Measurements from ENCODE around the gene EFNA5. TPM values are rescaled to one million over a fixed set of nuclear protein-coding genes. Genes with fewer than 3 reads are reported as not detected.

Gene EFNA5
- total RNA-seq, 3 donors from 2014 or later (not counting 1 experiment from before 2014, with no cell fraction given), result 2.2 to 8.1 (median 4.3) TPM

DNA sequence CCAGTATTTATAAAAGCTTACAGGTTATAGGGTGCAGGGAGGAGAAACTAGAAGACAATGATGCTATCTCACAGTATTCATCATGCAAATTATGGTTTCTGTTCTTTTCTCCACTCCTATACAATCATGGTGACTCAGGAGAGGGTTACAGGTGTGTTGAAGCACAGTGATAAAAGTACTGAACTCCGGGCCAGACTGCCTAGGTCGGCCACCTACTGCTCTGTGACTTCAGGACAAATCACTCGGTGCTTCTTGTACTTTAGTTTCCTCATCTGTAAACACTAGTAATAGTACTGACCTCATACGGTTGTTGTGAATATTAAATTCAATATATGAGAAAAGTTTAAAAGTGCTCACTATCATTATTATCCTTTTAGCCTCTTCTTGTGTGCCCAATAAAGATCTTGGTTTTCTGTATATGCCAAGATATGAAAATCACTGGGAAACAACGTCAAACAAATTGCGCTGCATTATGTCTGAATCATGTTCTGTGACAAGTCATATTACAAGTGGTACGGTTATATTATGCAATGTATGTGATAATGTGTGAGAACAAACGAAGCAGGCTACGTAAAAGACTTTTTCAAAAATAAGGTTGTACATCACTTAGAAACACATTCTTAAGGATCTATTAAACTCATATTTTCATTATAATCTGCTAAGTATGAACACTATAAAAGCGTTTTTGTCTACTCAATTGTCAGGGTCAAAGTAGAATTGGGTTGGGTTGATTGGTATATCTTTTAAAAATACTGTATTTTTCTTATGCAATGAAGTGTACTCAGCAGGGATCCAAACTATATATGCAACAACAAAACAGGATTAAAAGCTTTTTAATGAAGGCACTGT lies 153.3 kb downstream of the EFNA5 start:
- H3K4me1 ChIP-seq (ENCODE audit: control insufficient read depth, insufficient read depth, low read length), result peaks cover 6% of the 10 kb centered on the region
- DNase-seq (no peak), ATAC-seq (no peak)
- H3K36me3 ChIP-seq (ENCODE audit: control insufficient read depth, insufficient read depth, low read length), result no peaks in the 10 kb centered on the region
- H3K27me3 ChIP-seq (ENCODE audit: control insufficient read depth, insufficient read depth, low read length), result no peaks in the 10 kb centered on the region
- intact Hi-C loops (cut with micrococcal nuclease), result no loop called here
- Mint-ChIP-seq H3K9me3 (no peaks in the 10 kb centered on the region), H3K27ac (no peak overlapping the region), H3K36me3 (no peaks in the 10 kb centered on the region), H3K4me3 (no peak overlapping the region), H3K27me3 (ENCODE audit: low read depth in 2 of 2) (no peaks in the 10 kb centered on the region), H3K4me1 (peaks cover 13 to 18% of the 10 kb centered on the region in 2 donors)
- TF ChIP-seq, protein P1, sequence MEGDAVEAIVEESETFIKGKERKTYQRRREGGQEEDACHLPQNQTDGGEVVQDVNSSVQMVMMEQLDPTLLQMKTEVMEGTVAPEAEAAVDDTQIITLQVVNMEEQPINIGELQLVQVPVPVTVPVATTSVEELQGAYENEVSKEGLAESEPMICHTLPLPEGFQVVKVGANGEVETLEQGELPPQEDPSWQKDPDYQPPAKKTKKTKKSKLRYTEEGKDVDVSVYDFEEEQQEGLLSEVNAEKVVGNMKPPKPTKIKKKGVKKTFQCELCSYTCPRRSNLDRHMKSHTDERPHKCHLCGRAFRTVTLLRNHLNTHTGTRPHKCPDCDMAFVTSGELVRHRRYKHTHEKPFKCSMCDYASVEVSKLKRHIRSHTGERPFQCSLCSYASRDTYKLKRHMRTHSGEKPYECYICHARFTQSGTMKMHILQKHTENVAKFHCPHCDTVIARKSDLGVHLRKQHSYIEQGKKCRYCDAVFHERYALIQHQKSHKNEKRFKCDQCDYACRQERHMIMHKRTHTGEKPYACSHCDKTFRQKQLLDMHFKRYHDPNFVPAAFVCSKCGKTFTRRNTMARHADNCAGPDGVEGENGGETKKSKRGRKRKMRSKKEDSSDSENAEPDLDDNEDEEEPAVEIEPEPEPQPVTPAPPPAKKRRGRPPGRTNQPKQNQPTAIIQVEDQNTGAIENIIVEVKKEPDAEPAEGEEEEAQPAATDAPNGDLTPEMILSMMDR (IDR thresholded peaks at IDR 0.05), result no peak
- no peak overlapping the region for H3K27ac ChIP-seq (ENCODE audit: low read length)
- no peak overlapping the region for H3K4me3 ChIP-seq (ENCODE audit: low read length)
- no peaks in the 10 kb centered on the region for H3K9me3 ChIP-seq (ENCODE audit: control insufficient read depth, insufficient read depth, low read length)
- 97% methylated on average over 6 of the region's 10 CpGs for WGBS (ENCODE audit: insufficient coverage)

DNA sequence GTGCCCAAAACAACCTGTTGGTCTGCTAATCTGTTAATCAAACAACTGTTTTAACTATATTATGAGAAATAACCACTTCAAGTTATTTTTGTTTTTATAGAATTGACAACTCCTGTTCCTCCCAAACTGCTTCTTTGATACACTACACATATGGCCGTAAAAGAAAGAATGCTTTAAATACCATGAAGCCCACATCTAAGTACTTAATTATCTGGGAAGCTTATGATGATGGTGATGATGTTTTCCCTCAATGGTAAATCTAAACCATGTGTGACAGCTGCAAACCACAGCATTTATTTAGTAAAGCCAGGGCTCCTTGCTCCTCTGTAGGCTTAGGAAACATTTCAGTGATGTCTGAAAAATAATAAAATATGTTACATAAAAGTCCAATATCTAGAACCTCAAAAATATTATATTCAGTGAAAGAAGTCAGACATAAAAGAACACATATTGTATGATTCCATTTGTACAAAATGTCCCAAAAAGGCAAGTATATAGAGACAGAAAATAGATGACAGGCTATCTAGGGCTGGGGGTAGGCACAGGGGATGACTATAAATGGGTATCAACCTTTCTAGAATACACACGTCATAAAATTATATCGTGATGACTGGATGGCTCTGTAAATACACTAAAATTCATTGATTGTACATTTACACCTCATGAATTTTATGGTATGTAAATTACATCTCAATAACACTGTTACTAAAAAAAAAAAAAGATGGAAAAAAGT lies 154.1 kb downstream of the EFNA5 start:
- no peaks in the 10 kb centered on the region for H3K9me3 Mint-ChIP-seq
- no peaks in the 10 kb centered on the region for H3K36me3 ChIP-seq (ENCODE audit: control insufficient read depth, insufficient read depth, low read length)
- H3K27me3 ChIP-seq (ENCODE audit: control insufficient read depth, insufficient read depth, low read length), result no peaks in the 10 kb centered on the region
- DNase-seq, result no peak
- H3K27me3 Mint-ChIP-seq (ENCODE audit: low read depth in 2 of 2), result no peaks in the 10 kb centered on the region
- peaks cover 13 to 18% of the 10 kb centered on the region in 2 donors for H3K4me1 Mint-ChIP-seq
- no peaks in the 10 kb centered on the region for H3K9me3 ChIP-seq (ENCODE audit: control insufficient read depth, insufficient read depth, low read length)
- TF ChIP-seq, protein P1 (IDR thresholded peaks at IDR 0.05), result no peak
- no peak for ATAC-seq
- H3K36me3 Mint-ChIP-seq, result no peaks in the 10 kb centered on the region
- H3K27ac ChIP-seq (ENCODE audit: low read length), result no peak overlapping the region
- no peak overlapping the region for H3K4me3 ChIP-seq (ENCODE audit: low read length)
- no peak overlapping the region for H3K27ac Mint-ChIP-seq
- H3K4me3 Mint-ChIP-seq, result no peak overlapping the region
- WGBS (ENCODE audit: insufficient coverage), result no CpG with 5 or more reads among the region's 3 CpGs
- intact Hi-C loops (cut with micrococcal nuclease), result no loop called here
- H3K4me1 ChIP-seq (ENCODE audit: control insufficient read depth, insufficient read depth, low read length), result peaks cover 6% of the 10 kb centered on the region

DNA sequence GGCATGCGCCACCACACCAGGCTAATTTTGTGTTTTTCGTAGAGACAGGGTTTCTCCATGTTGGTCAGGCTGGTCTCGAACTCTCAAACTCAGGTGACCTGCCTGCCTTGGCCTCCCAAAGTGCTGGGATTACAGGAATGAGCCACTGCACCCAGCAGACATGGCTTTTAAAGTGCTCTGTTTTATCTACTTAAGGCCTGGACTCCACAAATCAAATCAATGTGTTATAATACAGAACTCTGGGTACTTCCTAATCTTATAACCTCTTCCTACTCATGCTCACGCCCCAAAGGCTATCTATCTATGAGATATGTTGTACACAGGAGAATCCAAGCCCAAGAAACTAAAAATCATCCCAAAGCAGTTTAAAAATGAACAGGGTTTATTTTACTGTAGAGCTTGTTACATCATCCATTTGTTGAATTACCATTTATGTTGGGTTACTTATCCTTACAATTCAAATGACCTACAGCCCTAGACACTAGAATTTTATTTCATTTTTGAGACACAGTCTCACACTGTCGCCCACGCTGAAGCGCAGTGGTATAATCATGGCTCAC lies 155.1 kb downstream of the EFNA5 start:
- Histone ChIP-seq H3K4me1 (ENCODE audit: control insufficient read depth, insufficient read depth, low read length) (peaks cover 6% of the 10 kb centered on the region), H3K27me3 (ENCODE audit: control insufficient read depth, insufficient read depth, low read length) (no peaks in the 10 kb centered on the region), H3K36me3 (ENCODE audit: control insufficient read depth, insufficient read depth, low read length) (no peaks in the 10 kb centered on the region), H3K4me3 (ENCODE audit: low read length) (no peak overlapping the region), H3K27ac (ENCODE audit: low read length) (no peak overlapping the region), H3K9me3 (ENCODE audit: control insufficient read depth, insufficient read depth, low read length) (no peaks in the 10 kb centered on the region)
- no peaks in the 10 kb centered on the region for H3K9me3 Mint-ChIP-seq
- WGBS (ENCODE audit: insufficient coverage), result 97% methylated on average over 7 of the region's 7 CpGs
- no peaks in the 10 kb centered on the region for H3K27me3 Mint-ChIP-seq (ENCODE audit: low read depth in 2 of 2)
- no peak overlapping the region for H3K4me3 Mint-ChIP-seq
- intact Hi-C loops (cut with micrococcal nuclease), result no loop called here
- TF ChIP-seq, protein P1 (IDR thresholded peaks at IDR 0.05), result no peak
- H3K27ac Mint-ChIP-seq, result no peak overlapping the region
- H3K4me1 Mint-ChIP-seq, result peaks cover 11 to 17% of the 10 kb centered on the region in 2 donors
- H3K36me3 Mint-ChIP-seq, result no peaks in the 10 kb centered on the region
- DNase-seq, result no peak
- ATAC-seq, result no peak

Data from natural killer cell (primary cell).